PC-3 (cell line): ENCODE measurements around the gene SEMA5A. TPM values are rescaled to one million over a fixed set of nuclear protein-coding genes. Genes with fewer than 3 reads are reported as not detected.

Experiments
- ATAC-seq: fragments of 200-7000 bp; cut with Tn5 transposase; 2 replicates; pipeline ENCODE4 v1.9.1; 2020; ENCODE audit warnings: mild to moderate bottlenecking, moderate library complexity
- BruUV-seq: library from RNA; stranded (reverse); fragments of 400-500 nt; replicated peaks from 2 replicates; lab custom pipeline; 2021; lab: Mats Ljungman, UMichigan
- CTCF ChIA-PET: fragments of 300-600 bp; sonication (Branson Sonifier 250); formaldehyde crosslinking; loops from one replicate; lab custom pipeline; 2022; ENCODE audit warnings: antibody characterized with exemption; lab: Charles Lee
- POLR2A ChIA-PET: fragments of 300-600 bp; sonication (Branson Sonifier 250); formaldehyde crosslinking; loops from one replicate; lab custom pipeline; 2022; ENCODE audit warnings: antibody characterized with exemption; ENCODE audit not compliant: unreplicated experiment; lab: Charles Lee
- DNase-seq: peaks from one replicate; pipeline ENCODE4 v3.0.0-alpha.2; 2015
- H2AFZ ChIP-seq: fragments of 300-600 bp; sonication (generic); 2 replicates; pipeline ENCODE4 v1.6.0; 2016; ENCODE audit warnings: antibody characterized with exemption, low read length
- H3F3A ChIP-seq: fragments of 300-600 bp; sonication (generic); one replicate; pipeline ENCODE4 v1.6.0; 2017; ENCODE audit warnings: antibody characterized with exemption, low read length, control low read depth, mild to moderate bottlenecking; ENCODE audit not compliant: unreplicated experiment
- H3K27ac ChIP-seq: fragments of 300-600 bp; sonication (generic); 2 replicates; pipeline ENCODE4 v1.5.1; 2016; ENCODE audit warnings: mild to moderate bottlenecking, low read length
- H3K27me3 ChIP-seq: fragments of 300-600 bp; sonication (generic); 2 replicates; pipeline ENCODE4 v1.6.1; 2016; ENCODE audit warnings: low read length, mixed read lengths
- H3K36me3 ChIP-seq: fragments of 300-600 bp; sonication (generic); 2 replicates; pipeline ENCODE4 v1.6.1; 2016; ENCODE audit warnings: low read depth, mixed run types, low read length, mixed read lengths
- H3K4me1 ChIP-seq: fragments of 300-600 bp; sonication (generic); 2 replicates; pipeline ENCODE4 v1.5.1; 2016; ENCODE audit warnings: low read length; ENCODE audit not compliant: insufficient read depth
- H3K4me2 ChIP-seq: fragments of 300-600 bp; sonication (generic); 2 replicates; pipeline ENCODE4 v1.6.0; 2016; ENCODE audit warnings: low read length
- H3K4me3 ChIP-seq: fragments of 300-600 bp; sonication (generic); 2 replicates; pipeline ENCODE4 v1.5.1; 2016; ENCODE audit warnings: mild to moderate bottlenecking, low read length, mixed read lengths
- H3K79me2 ChIP-seq: fragments of 300-600 bp; sonication (generic); 2 replicates; pipeline ENCODE4 v1.6.1; 2017; ENCODE audit warnings: low read length, mixed read lengths
- H3K9ac ChIP-seq: fragments of 300-600 bp; sonication (generic); 2 replicates; pipeline ENCODE4 v1.6.0; 2016; ENCODE audit warnings: mild to moderate bottlenecking, low read length
- H3K9me2 ChIP-seq: fragments of 300-600 bp; sonication (generic); replicated peaks from 2 replicates; pipeline ENCODE4 v1.6.1; 2016; ENCODE audit warnings: mixed run types, low read length, mixed read lengths
- H3K9me3 ChIP-seq: fragments of 300-600 bp; sonication (generic); 2 replicates; pipeline ENCODE4 v1.6.1; 2016; ENCODE audit warnings: low read length, mixed read lengths
- H4K20me1 ChIP-seq: fragments of 300-600 bp; sonication (generic); 2 replicates; pipeline ENCODE4 v1.6.1; 2016; ENCODE audit warnings: low read length, mixed read lengths
- EZH2 ChIP-seq: fragments of 300-600 bp; sonication (generic); IDR thresholded peaks from one replicate; pipeline ENCODE4 v1.6.1; 2017; ENCODE audit warnings: antibody characterized with exemption, mild to moderate bottlenecking, low read length; ENCODE audit not compliant: unreplicated experiment
- EZH2phosphoT487 ChIP-seq: fragments of 300-600 bp; sonication (generic); IDR thresholded peaks from 2 replicates; pipeline ENCODE4 v1.6.1; 2018; ENCODE audit warnings: mild to moderate bottlenecking, antibody characterized with exemption, low read length, borderline replicate concordance
- intact Hi-C: fragments of 100-400 bp; cut with micrococcal nuclease; formaldehyde crosslinking; loops from 2 replicates; pipeline ENCODE4 v1.9.0; 2023
- total RNA-seq: library from RNA; depleted of rRNA; stranded (reverse); fragments of >200 nt; gene quantifications from 2 replicates; pipeline ENCODE4 v1.2.3, GENCODE V29; 2014
- TF ChIP-seq, protein P1 (sequence below): fragments of 300-600 bp; sonication (generic); conservative IDR thresholded peaks from 2 replicates; pipeline ENCODE4 v1.5.1; 2017; ENCODE audit warnings: antibody characterized with exemption, low read depth, mild to moderate bottlenecking, low read length

SEMA5A gene
- total RNA-seq, 1 experiment from 2014 or later, result 4.4 TPM

GRCh38 chr5:9564752-9565151 lies 18.9 kb upstream of the SEMA5A start:
- Histone ChIP-seq H4K20me1 (no peaks in the 10 kb centered on the region), H3K9me3 (no peaks in the 10 kb centered on the region), H3K9me2 (no peaks in the 10 kb centered on the region), H2AFZ (no peak overlapping the region), H3K4me2 (no peak overlapping the region), H3F3A (no peaks in the 10 kb centered on the region), H3K9ac (no peak overlapping the region), H3K4me1 (peaks cover 33% of the 10 kb centered on the region), H3K27me3 (no peaks in the 10 kb centered on the region), H3K36me3 (no peaks in the 10 kb centered on the region), H3K4me3 (no peak overlapping the region), H3K79me2 (no peaks in the 10 kb centered on the region), H3K27ac (no peak overlapping the region)
- ChIA-PET CTCF (no interaction called here), POLR2A (no interaction called here)
- BruUV-seq, result no TSS peak
- DNase-seq (no peak), ATAC-seq (no peak)
- TF ChIP-seq, protein P1, sequence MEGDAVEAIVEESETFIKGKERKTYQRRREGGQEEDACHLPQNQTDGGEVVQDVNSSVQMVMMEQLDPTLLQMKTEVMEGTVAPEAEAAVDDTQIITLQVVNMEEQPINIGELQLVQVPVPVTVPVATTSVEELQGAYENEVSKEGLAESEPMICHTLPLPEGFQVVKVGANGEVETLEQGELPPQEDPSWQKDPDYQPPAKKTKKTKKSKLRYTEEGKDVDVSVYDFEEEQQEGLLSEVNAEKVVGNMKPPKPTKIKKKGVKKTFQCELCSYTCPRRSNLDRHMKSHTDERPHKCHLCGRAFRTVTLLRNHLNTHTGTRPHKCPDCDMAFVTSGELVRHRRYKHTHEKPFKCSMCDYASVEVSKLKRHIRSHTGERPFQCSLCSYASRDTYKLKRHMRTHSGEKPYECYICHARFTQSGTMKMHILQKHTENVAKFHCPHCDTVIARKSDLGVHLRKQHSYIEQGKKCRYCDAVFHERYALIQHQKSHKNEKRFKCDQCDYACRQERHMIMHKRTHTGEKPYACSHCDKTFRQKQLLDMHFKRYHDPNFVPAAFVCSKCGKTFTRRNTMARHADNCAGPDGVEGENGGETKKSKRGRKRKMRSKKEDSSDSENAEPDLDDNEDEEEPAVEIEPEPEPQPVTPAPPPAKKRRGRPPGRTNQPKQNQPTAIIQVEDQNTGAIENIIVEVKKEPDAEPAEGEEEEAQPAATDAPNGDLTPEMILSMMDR, result no peak
- TF ChIP-seq EZH2phosphoT487 (no peak), EZH2 (no peak)
- intact Hi-C loops, result no loop called here

DNA sequence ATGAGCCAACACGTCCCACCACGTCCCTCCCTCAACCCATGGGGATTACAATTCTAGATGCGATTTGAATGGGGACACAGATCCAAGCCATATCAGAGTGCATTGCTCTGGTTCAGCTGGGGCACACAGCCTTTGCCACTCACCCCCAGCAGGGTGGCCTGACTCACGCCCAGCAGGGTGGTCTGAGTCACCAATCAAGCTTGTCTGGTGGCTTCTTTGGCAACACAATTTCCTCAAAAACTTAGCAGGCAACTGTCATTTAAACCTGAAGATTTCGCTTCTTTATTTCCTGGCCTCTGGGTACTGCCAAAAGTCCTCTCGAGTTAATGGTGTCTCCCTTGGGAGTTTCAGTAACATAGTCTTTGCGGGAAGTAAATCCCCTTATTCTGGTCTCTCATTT lies 16.3 kb upstream of the SEMA5A start:
- peak overlapping the region; percentile 23; the same call in 1 of the 2 replicates for H3K4me3 ChIP-seq
- H3K79me2 ChIP-seq, result no peaks in the 10 kb centered on the region
- intact Hi-C loops, result no loop called here
- POLR2A ChIA-PET, result no interaction called here
- 0 out of 2 replicates have a peak overlapping the region, but pooled peaks have one; percentile 32 for H2AFZ ChIP-seq
- H3K9me2 ChIP-seq, result no peaks in the 10 kb centered on the region
- H3F3A ChIP-seq, result peaks cover 1% of the 10 kb centered on the region
- ATAC-seq, result peak; percentile 72
- peak overlapping the region; percentile 69 for H3K4me2 ChIP-seq
- peak; percentile 93 for DNase-seq
- peaks cover 59% of the 10 kb centered on the region for H3K4me1 ChIP-seq
- H3K27me3 ChIP-seq, result no peaks in the 10 kb centered on the region
- CTCF ChIA-PET, result no interaction called here
- H3K9ac ChIP-seq, result no peak overlapping the region
- no peaks in the 10 kb centered on the region for H3K36me3 ChIP-seq
- H4K20me1 ChIP-seq, result no peaks in the 10 kb centered on the region
- TF ChIP-seq EZH2phosphoT487 (no peak), EZH2 (no peak)
- TF ChIP-seq, protein P1, result no peak
- no peaks in the 10 kb centered on the region for H3K9me3 ChIP-seq
- BruUV-seq, result no TSS peak
- H3K27ac ChIP-seq, result peak overlapping the region; percentile 44

GRCh38 chr5:9559965-9560364 lies 14.1 kb upstream of the SEMA5A start:
- peaks cover 67% of the 10 kb centered on the region for H3K4me1 ChIP-seq
- H4K20me1 ChIP-seq, result no peaks in the 10 kb centered on the region
- ChIA-PET POLR2A (interaction anchor here (0.6 kb wide), 1 partner anchor 1144 kb away, joined by 3 read pairs; no protein-coding TSS in a partner anchor), CTCF (no interaction called here)
- peak overlapping the region; percentile 10; the same call in 1 of the 2 replicates for H3K4me3 ChIP-seq
- peak overlapping the region; percentile 64 for H3K4me2 ChIP-seq
- H3K9me3 ChIP-seq, result no peaks in the 10 kb centered on the region
- no peaks in the 10 kb centered on the region for H3K9me2 ChIP-seq
- no peak overlapping the region for H2AFZ ChIP-seq
- peak overlapping the region; percentile 79 for H3K27ac ChIP-seq
- peak; percentile 98 for DNase-seq
- peak; percentile 51 for ATAC-seq
- peaks cover 3% of the 10 kb centered on the region for H3F3A ChIP-seq
- intact Hi-C loops, result loop anchor here (5.0 kb wide), 1 partner anchor 57 kb away; no protein-coding TSS in a partner anchor
- 0 out of 2 replicates have a peak overlapping the region, but pooled peaks have one; percentile 12 for H3K9ac ChIP-seq
- BruUV-seq, result no TSS peak
- no peaks in the 10 kb centered on the region for H3K79me2 ChIP-seq
- no peak for TF ChIP-seq EZH2phosphoT487
- TF ChIP-seq, protein P1, result no peak
- TF ChIP-seq EZH2, result no peak
- H3K27me3 ChIP-seq, result no peaks in the 10 kb centered on the region
- H3K36me3 ChIP-seq, result no peaks in the 10 kb centered on the region
